Ovary (tissue), 10 donors: ENCODE results near the gene MAML1. TPM values are rescaled to one million over a fixed set of nuclear protein-coding genes. Genes with fewer than 3 reads are reported as not detected.
"Not testable (repeated sequence)": the region's sequence is repeated elsewhere in the genome, so short reads cannot be mapped to it uniquely, and the experiment has no call there.

ENCODE experiments used
- DNase-seq, 5 donors: peaks; one replicate each; pipeline ENCODE4 v3.0.0-alpha.2; 2019 to 2020
- H3K27ac ChIP-seq, 2 donors: fragments of 200-600 bp; one replicate each; pipeline versions ENCODE4 v1.5.1 to v1.8.0; 2019 to 2022
- H3K27me3 ChIP-seq: fragments of 200-600 bp; one replicate; pipeline ENCODE4 v1.8.0; 2022
- H3K36me3 ChIP-seq: fragments of 200-600 bp; sonication (generic); one replicate; pipeline ENCODE4 v1.5.1; 2019
- H3K4me1 ChIP-seq: one replicate; pipeline ENCODE4 v1.8.1; 2013; ENCODE audit warnings: mild to moderate bottlenecking, moderate library complexity; ENCODE audit not compliant: insufficient read depth
- H3K4me3 ChIP-seq: fragments of 200-600 bp; sonication (generic); one replicate; pipeline ENCODE4 v1.5.1; 2017
- H3K9me3 ChIP-seq, 2 donors: fragments of 200-600 bp in 1 of 2; sonication (generic) in 1 of 2; one replicate each; pipeline versions ENCODE4 v1.5.1 to v1.8.1; 2013 to 2019; ENCODE audit warnings: mild to moderate bottlenecking in 1 of 2, moderate library complexity in 1 of 2
- CTCF ChIP-seq, 3 donors: fragments of 450-650 bp in 2 of 3; fragments of 200-600 bp in 1 of 3; IDR thresholded peaks; one replicate each; pipeline versions ENCODE4 v1.5.1 to v1.8.0; 2016 to 2022; ENCODE audit warnings: antibody characterized with exemption in 3 of 3, mild to moderate bottlenecking in 1 of 3
- EP300 ChIP-seq: sonication (generic); formaldehyde crosslinking; IDR thresholded peaks from one replicate; pipeline ENCODE4 v1.6.1; 2017; ENCODE audit warnings: antibody characterized with exemption
- POLR2A ChIP-seq: fragments of 450-650 bp; IDR thresholded peaks from one replicate; pipeline ENCODE4 v1.6.1; 2017; ENCODE audit warnings: antibody characterized with exemption, mild to moderate bottlenecking, moderate library complexity
- WGBS, 3 donors: extraction: QIAGEN DNeasy Blood & Tissue Kit in 1 of 3; methylation state at CpG; one replicate each; pipeline versions ENCODE4 v1.1.5 to v1.1.7; 2013 to 2017; 5-methylcytosine and 5-hydroxymethylcytosine counted together
- intact Hi-C, 4 donors: fragments of 100-400 bp; cut with DNase I; formaldehyde crosslinking; loops; one replicate each; pipeline versions ENCODE4 v1.11.0 to v1.15.1; 2022 to 2023
- long read RNA-seq, 3 donors: library from polyadenylated mRNA in 2 of 3; unstranded in 2 of 3; transcript quantifications; one replicate each; pipeline ENCODE4 v2.0.0 and lab custom pipeline, GENCODE V29; 2021 to 2026
- polyA plus RNA-seq, 2 donors: library from polyadenylated mRNA; stranded (reverse); fragments of 200-250 nt in 1 of 2; fragments of 350-450 nt in 1 of 2; fragmentation: Illumina TruSeq in 1 of 2; extraction: RNeasy Lipid Tissue Mini Kit (QIAGEN cat#74804) in 1 of 2; gene quantifications; one replicate each; pipeline ENCODE4 v1.2.3, GENCODE V29; 2013 to 2014
- total RNA-seq, 7 donors: library from RNA; depleted of rRNA in 2 of 7; stranded (reverse); fragments of >200 nt in 2 of 7; fragmentation: NEBNext Ultra II Directional in 3 of 7; extraction: Animal tissue kit (Norgen Biotek cat#: 25700) in 3 of 7; gene quantifications; one replicate each; pipeline versions ENCODE4 v1.1.0 to v1.2.4, GENCODE V29; 2016 to 2023
- donor health status: DM: no; HTN: no; CAD: no; lungs with moderate emphysema.
- donor health status: DM: no; HTN: no; CAD: no.
- donor health status: Bipolar disorder and iron deficiency.
- donor health status: DM: yes; HTN: yes; CAD: no.
- donor health status: DM: no; HTN: no; CAD: no.
- donor health status: DM: yes; HTN: yes; CAD: no.

MAML1 gene, protein sequence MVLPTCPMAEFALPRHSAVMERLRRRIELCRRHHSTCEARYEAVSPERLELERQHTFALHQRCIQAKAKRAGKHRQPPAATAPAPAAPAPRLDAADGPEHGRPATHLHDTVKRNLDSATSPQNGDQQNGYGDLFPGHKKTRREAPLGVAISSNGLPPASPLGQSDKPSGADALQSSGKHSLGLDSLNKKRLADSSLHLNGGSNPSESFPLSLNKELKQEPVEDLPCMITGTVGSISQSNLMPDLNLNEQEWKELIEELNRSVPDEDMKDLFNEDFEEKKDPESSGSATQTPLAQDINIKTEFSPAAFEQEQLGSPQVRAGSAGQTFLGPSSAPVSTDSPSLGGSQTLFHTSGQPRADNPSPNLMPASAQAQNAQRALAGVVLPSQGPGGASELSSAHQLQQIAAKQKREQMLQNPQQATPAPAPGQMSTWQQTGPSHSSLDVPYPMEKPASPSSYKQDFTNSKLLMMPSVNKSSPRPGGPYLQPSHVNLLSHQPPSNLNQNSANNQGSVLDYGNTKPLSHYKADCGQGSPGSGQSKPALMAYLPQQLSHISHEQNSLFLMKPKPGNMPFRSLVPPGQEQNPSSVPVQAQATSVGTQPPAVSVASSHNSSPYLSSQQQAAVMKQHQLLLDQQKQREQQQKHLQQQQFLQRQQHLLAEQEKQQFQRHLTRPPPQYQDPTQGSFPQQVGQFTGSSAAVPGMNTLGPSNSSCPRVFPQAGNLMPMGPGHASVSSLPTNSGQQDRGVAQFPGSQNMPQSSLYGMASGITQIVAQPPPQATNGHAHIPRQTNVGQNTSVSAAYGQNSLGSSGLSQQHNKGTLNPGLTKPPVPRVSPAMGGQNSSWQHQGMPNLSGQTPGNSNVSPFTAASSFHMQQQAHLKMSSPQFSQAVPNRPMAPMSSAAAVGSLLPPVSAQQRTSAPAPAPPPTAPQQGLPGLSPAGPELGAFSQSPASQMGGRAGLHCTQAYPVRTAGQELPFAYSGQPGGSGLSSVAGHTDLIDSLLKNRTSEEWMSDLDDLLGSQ
- total RNA-seq (10 to 100 TPM; 18.4 to 40.1 (median 33.6) TPM), polyA plus RNA-seq (10 to 100 TPM; 19.0 to 20.2 TPM)
- long read RNA-seq, donor 1, partial matches to known transcripts = 20 of 24 reads
- long read RNA-seq, donor 1, other reads (novel, unspliced or antisense) = 3 of 24 reads
- long read RNA-seq, donor 2, full-length matches to known transcripts = 4 of 4 reads
- long read RNA-seq, donor 2, partial matches to known transcripts = 0 of 4 reads
- long read RNA-seq, donor 2, other reads (novel, unspliced or antisense) = 0 of 4 reads
- long read RNA-seq, donor 3, full-length matches to known transcripts = 8 of 34 reads
- long read RNA-seq, donor 3, partial matches to known transcripts = 8 of 34 reads
- long read RNA-seq, donor 3, other reads (novel, unspliced or antisense) = 18 of 34 reads

- peaks cover 13% of the 10 kb centered on the region for H3K4me1 ChIP-seq
- H3K36me3 ChIP-seq = no peaks in the 10 kb centered on the region
- TF ChIP-seq POLR2A = peak; percentile 45
- no peak for TF ChIP-seq CTCF (IDR thresholded peaks at IDR 0.05)
- no peaks in the 10 kb centered on the region for H3K27me3 ChIP-seq
- intact Hi-C loops = loop anchor here in 1 of 4 donors (2.0 kb wide), 1 partner anchor 34 kb away; the partner anchor contains the start of gene CANX
- peak within 1 kb of the TSS; percentile 85 to 87 for H3K27ac ChIP-seq
- H3K4me3 ChIP-seq = peak within 1 kb of the TSS; percentile 83
- 0 to 1% (median 0%) methylated on average over 40 to 41 of the region's 41 CpGs for WGBS, 3 donors
- DNase-seq = peak; percentile 99 to 100 (median 100)
- no peaks in the 10 kb centered on the region for H3K9me3 ChIP-seq
Observed at GRCh38 chr5:179732412-179732917, at the start of gene MAML1. Gene MAML1, plus strand, starts transcription at chr5:179732822. Its CDS starts 291 bp downstream, at chr5:179733113.

DNA sequence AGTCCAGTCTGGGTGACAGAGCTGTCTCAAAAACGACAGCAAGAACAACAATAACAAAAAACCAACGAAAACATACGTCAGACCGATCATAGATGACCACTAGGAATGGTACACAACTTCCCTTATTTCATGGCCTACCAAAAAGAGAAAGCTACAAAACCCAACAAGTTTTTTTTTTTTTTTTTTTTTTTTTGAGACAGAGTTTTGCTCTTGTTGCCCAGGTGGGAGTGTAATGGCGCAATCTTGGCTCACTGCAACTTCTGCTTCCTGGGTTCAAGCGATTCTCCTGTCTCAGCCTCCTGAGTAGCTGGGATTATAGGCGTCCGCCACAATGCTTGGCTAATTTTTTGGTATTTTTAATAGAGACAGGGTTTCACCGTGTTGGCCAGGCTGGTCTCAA is 43.4 kb upstream of the MAML1 start:
- H3K36me3 ChIP-seq, DNase-seq, H3K27me3 ChIP-seq, H3K27ac ChIP-seq, H3K4me1 ChIP-seq, H3K4me3 ChIP-seq, H3K9me3 ChIP-seq, intact Hi-C loops: not testable (repeated sequence)
- WGBS, 3 donors = 80 to 89% (median 81%) methylated on average over 9 of the region's 9 CpGs

DNA sequence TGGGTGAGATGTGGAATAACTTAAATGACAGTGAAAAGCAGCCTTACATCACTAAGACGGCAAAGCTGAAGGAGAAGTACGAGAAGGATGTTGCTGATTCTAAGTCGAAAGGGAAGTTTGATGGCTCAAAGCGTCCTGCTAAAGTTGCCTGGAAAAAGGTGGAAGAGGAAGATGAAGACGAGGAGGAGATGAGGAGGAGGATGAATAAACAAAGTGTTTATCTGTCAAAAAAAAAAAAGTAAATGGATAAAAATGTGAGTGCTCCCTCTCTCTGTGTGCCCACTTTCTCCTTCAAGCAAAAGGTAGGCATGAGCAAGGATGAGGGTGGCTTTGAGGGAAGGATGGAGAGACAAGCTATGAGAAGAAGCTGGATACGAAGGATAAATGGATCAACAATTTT is 38.1 kb upstream of the MAML1 start:
- no peak overlapping the region for H3K4me3 ChIP-seq
- TF ChIP-seq POLR2A (no peak), CTCF (IDR thresholded peaks at IDR 0.05) (no peak), EP300 (no peak)
- H3K27me3 ChIP-seq = no peaks in the 10 kb centered on the region
- peaks cover 4% of the 10 kb centered on the region for H3K4me1 ChIP-seq
- H3K27ac ChIP-seq = no peak overlapping the region
- intact Hi-C loops = no loop called here
- 84 to 89% (median 88%) methylated on average over 6 of the region's 6 CpGs for WGBS, 3 donors
- no peaks in the 10 kb centered on the region for H3K36me3 ChIP-seq
- no peaks in the 10 kb centered on the region for H3K9me3 ChIP-seq
- DNase-seq = no peak

- Histone ChIP-seq H3K27me3 (no peaks in the 10 kb centered on the region), H3K4me3 (no peak overlapping the region), H3K27ac (no peak overlapping the region), H3K4me1 (peaks cover 8% of the 10 kb centered on the region), H3K9me3 (no peaks in the 10 kb centered on the region), H3K36me3 (no peaks in the 10 kb centered on the region)
- 90 to 91% (median 90%) methylated on average over 3 of the region's 3 CpGs for WGBS, 3 donors
- intact Hi-C loops = no loop called here
- TF ChIP-seq CTCF (IDR thresholded peaks at IDR 0.05) (no peak), EP300 (no peak), POLR2A (no peak)
- no peak for DNase-seq
Observed at GRCh38 chr5:179696603-179697002, 36.0 kb upstream of the MAML1 start.
